SK-N-SH (cell line): ENCODE results near the gene SYCN. TPM values are rescaled to one million over a fixed set of nuclear protein-coding genes. Genes with fewer than 3 reads are reported as not detected.

Experiments used
- CTCF ChIA-PET: fragments of 300-600, 350-600 bp; formaldehyde crosslinking; extraction: SDS; loops from one replicate; lab custom pipeline; 2021; lab: Yijun Ruan, JAX
- POLR2A ChIA-PET: fragments of 350-600 bp; sonication (Branson Sonifier 250); formaldehyde crosslinking; extraction: SDS; loops from one replicate; lab custom pipeline; 2020; ENCODE audit warnings: antibody characterized with exemption, inconsistent platforms; lab: Yijun Ruan, JAX
- DNase-seq: peaks from one replicate; pipeline ENCODE4 v3.0.0; 2012
- H2AFZ ChIP-seq: fragments of 200-600 bp; sonication (generic); 2 replicates; pipeline ENCODE4 v1.8.1; 2016; ENCODE audit warnings: antibody characterized with exemption, mild to moderate bottlenecking, low read depth
- H3F3A ChIP-seq: fragments of 200-600 bp; sonication (generic); replicated peaks from 2 replicates; pipeline ENCODE3; 2016; ENCODE audit warnings: antibody characterized with exemption, mild to moderate bottlenecking; ENCODE audit not compliant: insufficient read depth
- H3K27ac ChIP-seq, 2 experiments: fragments of 200-500 bp in 1 of 2; fragments of 200-600 bp in 1 of 2; sonication (Bioruptor generic) in 1 of 2; sonication (generic), shearing (Covaris generic) in 1 of 2; 2 replicates each; pipeline versions ENCODE4 v1.5.1 to v1.6.1; 2014 to 2016; ENCODE audit warnings: low read depth in 2 of 2, inconsistent platforms in 1 of 2, low read length in 1 of 2, mild to moderate bottlenecking in 1 of 2, mixed read lengths in 1 of 2
- H3K27me3 ChIP-seq: fragments of 200-600 bp; sonication (generic), shearing (Covaris generic); 2 replicates; pipeline ENCODE4 v1.6.1; 2016; ENCODE audit warnings: mixed run types; ENCODE audit not compliant: insufficient read depth
- H3K36me3 ChIP-seq, 2 experiments: fragments of 200-500 bp in 1 of 2; fragments of 200-600 bp in 1 of 2; sonication (Bioruptor generic) in 1 of 2; sonication (generic) in 1 of 2; replicated peaks in 1 of 2; 2 replicates each; pipeline versions ENCODE3 to v1.5.1; 2014 to 2016; ENCODE audit warnings: low read length in 1 of 2, mild to moderate bottlenecking in 1 of 2; ENCODE audit not compliant: insufficient read depth in 2 of 2, control insufficient read depth in 1 of 2
- H3K4me1 ChIP-seq, 2 experiments: fragments of 200-500 bp in 1 of 2; fragments of 200-600 bp in 1 of 2; sonication (Bioruptor generic) in 1 of 2; sonication (generic), shearing (Covaris generic) in 1 of 2; 2 replicates each; pipeline versions ENCODE4 v1.5.1 to v1.6.1; 2014 to 2016; ENCODE audit warnings: low read depth in 1 of 2, low read length in 1 of 2, mixed run types in 1 of 2; ENCODE audit not compliant: insufficient read depth in 2 of 2, control insufficient read depth in 1 of 2
- H3K4me2 ChIP-seq: fragments of 200-600 bp; sonication (generic), shearing (Covaris generic); 2 replicates; pipeline ENCODE4 v1.6.1; 2017; ENCODE audit warnings: mixed run types
- H3K4me3 ChIP-seq, 2 experiments: fragments of 200-500 bp in 1 of 2; fragments of 200-600 bp in 1 of 2; sonication (Bioruptor generic) in 1 of 2; sonication (generic), shearing (Covaris generic) in 1 of 2; 2 replicates each; pipeline versions ENCODE4 v1.5.1 to v1.8.1; 2014 to 2016; ENCODE audit warnings: low read depth in 2 of 2, inconsistent platforms in 1 of 2, low read length in 1 of 2, mild to moderate bottlenecking in 1 of 2, mixed read lengths in 1 of 2, moderate library complexity in 1 of 2
- H3K79me2 ChIP-seq: fragments of 200-600 bp; sonication (generic); 2 replicates; pipeline ENCODE4 v1.8.1; 2017; ENCODE audit warnings: mild to moderate bottlenecking; ENCODE audit not compliant: insufficient read depth
- H3K9ac ChIP-seq: fragments of 200-600 bp; sonication (generic); 2 replicates; pipeline ENCODE4 v1.6.1; 2017; ENCODE audit warnings: mixed run types
- H3K9me2 ChIP-seq: fragments of 200-600 bp; sonication (generic); 2 replicates; pipeline ENCODE4 v1.6.1; 2017; ENCODE audit warnings: mixed run types
- H3K9me3 ChIP-seq: fragments of 200-600 bp; sonication (generic); 2 replicates; pipeline ENCODE4 v1.6.1; 2017; ENCODE audit warnings: mixed run types, mild to moderate bottlenecking, moderate library complexity
- H4K20me1 ChIP-seq: fragments of 200-600 bp; sonication (generic); 2 replicates; pipeline ENCODE4 v1.6.1; 2017; ENCODE audit warnings: mild to moderate bottlenecking, mixed run types; ENCODE audit not compliant: insufficient read depth
- EP300 ChIP-seq, 2 experiments: IDR thresholded peaks; 2 replicates each; pipeline versions ENCODE4 v1.4.0 to v1.6.1; 2012; ENCODE audit warnings: borderline replicate concordance in 1 of 2, low read depth in 1 of 2, low read length in 1 of 2
- EZH2phosphoT487 ChIP-seq: fragments of 200-600 bp; sonication (generic); IDR thresholded peaks from 2 replicates; pipeline ENCODE4 v1.6.1; 2017; ENCODE audit warnings: low read depth, mixed run types, mild to moderate bottlenecking, antibody characterized with exemption, moderate library complexity, borderline replicate concordance
- FOXJ3 ChIP-seq: sonication (generic); formaldehyde crosslinking; IDR thresholded peaks from 2 replicates; pipeline ENCODE4 v1.5.1; 2020; ENCODE audit warnings: mild to moderate bottlenecking, missing genetic modification reagents
- FOXM1 ChIP-seq: IDR thresholded peaks from 2 replicates; pipeline ENCODE4 v1.4.0; 2012; ENCODE audit warnings: low read depth, mild to moderate bottlenecking
- GATA2 ChIP-seq: sonication (generic); formaldehyde crosslinking; IDR thresholded peaks from 2 replicates; pipeline ENCODE4 v1.5.0; 2020; ENCODE audit warnings: mild to moderate bottlenecking, missing genetic modification reagents
- JUND ChIP-seq: IDR thresholded peaks from 2 replicates; pipeline ENCODE4 v1.4.0; 2012
- MEF2A ChIP-seq: IDR thresholded peaks from 2 replicates; pipeline ENCODE4 v1.4.0; 2012; ENCODE audit warnings: low read depth, borderline replicate concordance
- MXI1 ChIP-seq: IDR thresholded peaks from 2 replicates; pipeline ENCODE4 v1.6.1; 2012; ENCODE audit warnings: mild to moderate bottlenecking, low read depth, low read length, improper control_type of control experiment
- NRF1 ChIP-seq: IDR thresholded peaks from 2 replicates; pipeline ENCODE4 v1.6.1; 2012; ENCODE audit warnings: low read depth, mild to moderate bottlenecking, low read length
- POLR2AphosphoS5 ChIP-seq: IDR thresholded peaks from 2 replicates; pipeline ENCODE4 v1.6.1; 2012; ENCODE audit warnings: low read depth, low read length
- RAD21 ChIP-seq: IDR thresholded peaks from 2 replicates; pipeline ENCODE4 v1.6.1; 2012; ENCODE audit warnings: mild to moderate bottlenecking, low read length
- RCOR1 ChIP-seq: fragments of 150-350 bp; IDR thresholded peaks from 2 replicates; pipeline ENCODE4 v1.6.1; 2017; ENCODE audit warnings: antibody characterized with exemption, low read length
- RFX5 ChIP-seq: IDR thresholded peaks from 2 replicates; pipeline ENCODE4 v1.6.1; 2012; ENCODE audit warnings: mild to moderate bottlenecking, improper control_type of control experiment, low read length
- SMC3 ChIP-seq: IDR thresholded peaks from 2 replicates; pipeline ENCODE4 v1.6.1; 2012; ENCODE audit warnings: low read depth, low read length, improper control_type of control experiment
- TCF12 ChIP-seq: IDR thresholded peaks from 2 replicates; pipeline ENCODE4 v1.4.0; 2012
- WGBS: methylation state at CpG from one replicate; pipeline ENCODE4 v1.1.6; 2017; ENCODE audit warnings: low lambda C conversion rate; 5-methylcytosine and 5-hydroxymethylcytosine counted together
- polyA plus RNA-seq, 3 experiments: library from polyadenylated mRNA; depleted of rRNA; stranded (reverse); fragments of >200 nt; gene quantifications; 2 replicates each; pipeline ENCODE4 v1.2.3, GENCODE V29; 2012
- TF ChIP-seq, protein P1 (sequence below): IDR thresholded peaks from 2 replicates; pipeline ENCODE4 v1.4.0; 2012; ENCODE audit warnings: low read depth, borderline replicate concordance
- TF ChIP-seq, protein P2 (sequence below): IDR thresholded peaks from 2 replicates; pipeline ENCODE4 v1.6.1; 2012; ENCODE audit warnings: mild to moderate bottlenecking, low read depth, low read length, moderate library complexity
- TF ChIP-seq, protein P3 (sequence below): fragments of 150-350 bp; IDR thresholded peaks from 2 replicates; pipeline ENCODE4 v1.6.1; 2016; ENCODE audit warnings: mild to moderate bottlenecking, low read depth, low read length
- TF ChIP-seq, protein P4 (sequence below): IDR thresholded peaks from 2 replicates; pipeline ENCODE4 v1.4.0; 2012; ENCODE audit warnings: low read depth, borderline replicate concordance
- TF ChIP-seq, protein P5 (sequence below): IDR thresholded peaks from 2 replicates; pipeline ENCODE4 v1.4.0; 2012; ENCODE audit warnings: low read depth

Gene SYCN
- polyA plus RNA-seq, 1 of the 3 experiments (the other 2 are of a cell fraction), result not detected

DNA sequence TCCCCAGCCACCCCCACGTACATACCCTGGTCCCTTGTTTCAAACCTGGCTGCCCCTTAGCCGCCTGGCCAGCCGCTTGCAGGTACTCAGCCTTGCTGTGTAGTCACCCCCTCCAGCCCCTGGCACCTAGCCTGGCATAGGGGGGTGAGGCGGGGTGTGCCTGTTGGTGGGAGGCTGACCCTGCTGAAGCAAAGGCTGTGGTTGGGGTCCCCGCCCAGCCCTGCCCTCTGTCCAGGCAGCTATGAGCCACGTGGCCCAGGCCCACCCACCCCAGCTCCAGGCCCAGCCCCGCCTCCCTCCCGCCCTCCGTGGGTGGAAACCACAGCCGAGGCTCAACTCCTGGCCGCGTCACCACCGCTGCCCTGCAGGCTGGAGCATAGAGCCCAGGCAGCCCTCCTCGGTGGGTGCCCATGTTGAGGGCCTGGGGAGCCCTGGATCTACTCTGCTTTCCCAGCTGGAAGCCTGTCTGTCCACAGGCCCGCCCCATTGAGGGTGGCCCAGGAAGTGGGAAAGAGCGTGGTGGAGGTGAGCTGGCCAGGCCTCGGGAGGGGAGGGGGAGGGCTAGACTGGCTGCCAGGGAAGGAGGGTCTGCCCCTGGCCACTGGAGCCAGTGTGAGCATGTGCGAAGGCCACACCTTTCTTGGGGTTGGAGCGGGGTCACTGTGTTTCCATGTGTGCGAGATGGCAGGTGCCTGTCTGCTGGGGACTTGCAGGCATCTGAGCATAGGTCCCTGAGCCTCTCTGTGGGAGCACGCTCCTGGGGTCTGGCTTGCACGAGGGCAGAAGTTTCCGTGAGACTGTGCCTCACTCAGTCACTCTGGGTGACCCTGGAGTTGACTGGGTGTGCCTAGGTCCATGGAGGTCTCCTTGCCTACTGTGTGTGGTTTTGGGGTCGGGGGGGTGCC is 47.5 kb downstream of the SYCN start:
- H3K4me3 ChIP-seq, result no peak overlapping the region

More for the DNA sequence above, 47.5 kb downstream of the SYCN start:
- TF ChIP-seq EP300 (IDR thresholded peaks at IDR 0.05; ENCODE audit: borderline replicate concordance in 1 of 2, low read depth in 1 of 2, low read length in 1 of 2) (no peak), GATA2 (CRISPR knock-in tag) (no peak), POLR2AphosphoS5 (no peak), TCF12 (no peak), MEF2A (no peak), RAD21 (no peak), EZH2phosphoT487 (no peak), JUND (no peak), RCOR1 (no peak), FOXM1 (no peak), SMC3 (no peak), RFX5 (no peak), MXI1 (no peak), NRF1 (no peak), FOXJ3 (no peak)
- TF ChIP-seq, protein P1, sequence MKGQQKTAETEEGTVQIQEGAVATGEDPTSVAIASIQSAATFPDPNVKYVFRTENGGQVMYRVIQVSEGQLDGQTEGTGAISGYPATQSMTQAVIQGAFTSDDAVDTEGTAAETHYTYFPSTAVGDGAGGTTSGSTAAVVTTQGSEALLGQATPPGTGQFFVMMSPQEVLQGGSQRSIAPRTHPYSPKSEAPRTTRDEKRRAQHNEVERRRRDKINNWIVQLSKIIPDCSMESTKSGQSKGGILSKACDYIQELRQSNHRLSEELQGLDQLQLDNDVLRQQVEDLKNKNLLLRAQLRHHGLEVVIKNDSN, result no peak
- TF ChIP-seq, protein P2, sequence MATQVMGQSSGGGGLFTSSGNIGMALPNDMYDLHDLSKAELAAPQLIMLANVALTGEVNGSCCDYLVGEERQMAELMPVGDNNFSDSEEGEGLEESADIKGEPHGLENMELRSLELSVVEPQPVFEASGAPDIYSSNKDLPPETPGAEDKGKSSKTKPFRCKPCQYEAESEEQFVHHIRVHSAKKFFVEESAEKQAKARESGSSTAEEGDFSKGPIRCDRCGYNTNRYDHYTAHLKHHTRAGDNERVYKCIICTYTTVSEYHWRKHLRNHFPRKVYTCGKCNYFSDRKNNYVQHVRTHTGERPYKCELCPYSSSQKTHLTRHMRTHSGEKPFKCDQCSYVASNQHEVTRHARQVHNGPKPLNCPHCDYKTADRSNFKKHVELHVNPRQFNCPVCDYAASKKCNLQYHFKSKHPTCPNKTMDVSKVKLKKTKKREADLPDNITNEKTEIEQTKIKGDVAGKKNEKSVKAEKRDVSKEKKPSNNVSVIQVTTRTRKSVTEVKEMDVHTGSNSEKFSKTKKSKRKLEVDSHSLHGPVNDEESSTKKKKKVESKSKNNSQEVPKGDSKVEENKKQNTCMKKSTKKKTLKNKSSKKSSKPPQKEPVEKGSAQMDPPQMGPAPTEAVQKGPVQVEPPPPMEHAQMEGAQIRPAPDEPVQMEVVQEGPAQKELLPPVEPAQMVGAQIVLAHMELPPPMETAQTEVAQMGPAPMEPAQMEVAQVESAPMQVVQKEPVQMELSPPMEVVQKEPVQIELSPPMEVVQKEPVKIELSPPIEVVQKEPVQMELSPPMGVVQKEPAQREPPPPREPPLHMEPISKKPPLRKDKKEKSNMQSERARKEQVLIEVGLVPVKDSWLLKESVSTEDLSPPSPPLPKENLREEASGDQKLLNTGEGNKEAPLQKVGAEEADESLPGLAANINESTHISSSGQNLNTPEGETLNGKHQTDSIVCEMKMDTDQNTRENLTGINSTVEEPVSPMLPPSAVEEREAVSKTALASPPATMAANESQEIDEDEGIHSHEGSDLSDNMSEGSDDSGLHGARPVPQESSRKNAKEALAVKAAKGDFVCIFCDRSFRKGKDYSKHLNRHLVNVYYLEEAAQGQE, result no peak
- TF ChIP-seq, protein P3, sequence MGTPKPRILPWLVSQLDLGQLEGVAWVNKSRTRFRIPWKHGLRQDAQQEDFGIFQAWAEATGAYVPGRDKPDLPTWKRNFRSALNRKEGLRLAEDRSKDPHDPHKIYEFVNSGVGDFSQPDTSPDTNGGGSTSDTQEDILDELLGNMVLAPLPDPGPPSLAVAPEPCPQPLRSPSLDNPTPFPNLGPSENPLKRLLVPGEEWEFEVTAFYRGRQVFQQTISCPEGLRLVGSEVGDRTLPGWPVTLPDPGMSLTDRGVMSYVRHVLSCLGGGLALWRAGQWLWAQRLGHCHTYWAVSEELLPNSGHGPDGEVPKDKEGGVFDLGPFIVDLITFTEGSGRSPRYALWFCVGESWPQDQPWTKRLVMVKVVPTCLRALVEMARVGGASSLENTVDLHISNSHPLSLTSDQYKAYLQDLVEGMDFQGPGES, result no peak
- TF ChIP-seq, protein P4, sequence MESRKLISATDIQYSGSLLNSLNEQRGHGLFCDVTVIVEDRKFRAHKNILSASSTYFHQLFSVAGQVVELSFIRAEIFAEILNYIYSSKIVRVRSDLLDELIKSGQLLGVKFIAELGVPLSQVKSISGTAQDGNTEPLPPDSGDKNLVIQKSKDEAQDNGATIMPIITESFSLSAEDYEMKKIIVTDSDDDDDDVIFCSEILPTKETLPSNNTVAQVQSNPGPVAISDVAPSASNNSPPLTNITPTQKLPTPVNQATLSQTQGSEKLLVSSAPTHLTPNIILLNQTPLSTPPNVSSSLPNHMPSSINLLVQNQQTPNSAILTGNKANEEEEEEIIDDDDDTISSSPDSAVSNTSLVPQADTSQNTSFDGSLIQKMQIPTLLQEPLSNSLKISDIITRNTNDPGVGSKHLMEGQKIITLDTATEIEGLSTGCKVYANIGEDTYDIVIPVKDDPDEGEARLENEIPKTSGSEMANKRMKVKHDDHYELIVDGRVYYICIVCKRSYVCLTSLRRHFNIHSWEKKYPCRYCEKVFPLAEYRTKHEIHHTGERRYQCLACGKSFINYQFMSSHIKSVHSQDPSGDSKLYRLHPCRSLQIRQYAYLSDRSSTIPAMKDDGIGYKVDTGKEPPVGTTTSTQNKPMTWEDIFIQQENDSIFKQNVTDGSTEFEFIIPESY, result no peak
- TF ChIP-seq, protein P5, sequence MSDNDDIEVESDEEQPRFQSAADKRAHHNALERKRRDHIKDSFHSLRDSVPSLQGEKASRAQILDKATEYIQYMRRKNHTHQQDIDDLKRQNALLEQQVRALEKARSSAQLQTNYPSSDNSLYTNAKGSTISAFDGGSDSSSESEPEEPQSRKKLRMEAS, result no peak
- H3F3A ChIP-seq, result no peaks in the 10 kb centered on the region
- WGBS, result 79% methylated on average over 8 of the region's 24 CpGs
- no peaks in the 10 kb centered on the region for H3K27me3 ChIP-seq
- H3K27ac ChIP-seq, result peak overlapping the region in 1 of 2 experiments; percentile 35; a peak in 1 of 4 replicates
- ChIA-PET POLR2A (no interaction called here), CTCF (interaction anchor here (1.1 to 1.6 kb wide), 4 partner anchors 10 to 171 kb away, joined by 3 to 6 read pairs (median 3); no protein-coding TSS in a partner anchor)
- H3K4me2 ChIP-seq, result no peak overlapping the region
- no peak for DNase-seq
- no peaks in the 10 kb centered on the region for H3K36me3 ChIP-seq
- H4K20me1 ChIP-seq, result peaks cover 57% of the 10 kb centered on the region
- H2AFZ ChIP-seq, result no peak overlapping the region
- H3K4me1 ChIP-seq, result peaks cover 0 to 60% of the 10 kb centered on the region in 2 experiments; a peak in 1 of 4 replicates
- no peak overlapping the region for H3K9ac ChIP-seq
- peaks cover 77% of the 10 kb centered on the region; the same call in 1 of the 2 replicates for H3K79me2 ChIP-seq
- no peaks in the 10 kb centered on the region for H3K9me3 ChIP-seq
- H3K9me2 ChIP-seq, result no peaks in the 10 kb centered on the region
